GM12872 (cell line): ENCODE data around the gene EPHA5.

Experiments
- CTCF ChIP-seq: IDR thresholded peaks from 3 replicates; pipeline ENCODE4 v1.5.1; 2011; ENCODE audit warnings: low read depth, mild to moderate bottlenecking, low read length, moderate library complexity; ENCODE audit not compliant: insufficient read depth

The EPHA5 gene

GRCh38 chr4:65457011-65457410, 213.3 kb downstream of the EPHA5 start:
- TF ChIP-seq CTCF: no peak

DNA sequence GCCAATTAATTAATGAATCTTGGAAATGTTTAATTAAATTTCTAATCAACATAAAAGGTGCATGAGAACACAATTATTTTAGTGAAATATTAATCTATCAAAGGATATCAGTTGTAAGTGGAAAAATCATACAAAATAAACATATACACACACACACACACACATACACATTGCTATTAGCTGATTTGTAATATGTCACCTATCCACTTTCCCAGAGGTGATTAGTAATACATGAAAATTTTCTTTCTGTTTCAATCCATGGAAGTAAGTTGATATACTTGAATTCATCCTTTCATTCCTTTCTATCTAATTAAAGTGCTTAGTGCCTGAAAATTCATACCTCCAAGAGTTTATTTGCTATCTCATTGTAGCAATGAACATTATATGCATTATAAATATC, 213.7 kb downstream of the EPHA5 start:
- no peak for TF ChIP-seq CTCF

DNA sequence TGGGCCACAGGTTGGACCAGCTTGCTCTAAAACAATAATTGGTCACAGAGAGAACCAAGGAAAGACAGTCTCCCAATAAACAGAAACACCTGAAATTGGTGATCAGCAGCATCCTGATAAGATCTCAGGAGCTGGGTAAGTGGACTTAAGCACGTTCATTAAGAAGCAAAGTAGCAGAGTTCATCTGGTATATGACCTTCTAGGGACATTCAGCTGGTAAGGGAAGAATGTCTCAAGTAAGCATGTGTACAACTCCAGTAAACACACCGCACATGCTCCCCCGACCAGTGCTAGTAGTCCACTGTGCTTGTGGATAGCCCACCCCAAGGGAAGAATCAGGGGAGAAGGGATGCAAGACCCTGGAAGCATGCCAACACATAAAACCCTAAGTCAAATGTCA, 216.9 kb downstream of the EPHA5 start:
- no peak for TF ChIP-seq CTCF

DNA sequence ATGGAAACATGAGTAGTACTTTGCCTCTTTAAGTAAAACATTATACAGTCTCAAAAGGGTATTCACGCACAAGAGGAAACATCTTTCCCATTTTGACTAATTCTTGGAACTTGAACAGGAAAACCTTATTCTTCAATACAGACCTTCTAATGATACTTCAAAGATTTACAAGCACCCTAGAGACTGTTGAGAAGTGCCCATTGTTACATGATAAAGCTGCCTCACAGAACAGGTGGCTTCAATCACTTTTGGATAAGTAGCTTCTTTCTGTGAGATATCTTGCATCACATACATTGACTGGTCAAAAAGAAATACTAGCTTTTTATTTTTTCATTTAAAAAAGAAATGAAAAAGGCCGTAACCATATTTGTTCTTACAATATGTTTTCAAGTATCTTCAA, 219.4 kb downstream of the EPHA5 start:
- TF ChIP-seq CTCF: no peak

DNA sequence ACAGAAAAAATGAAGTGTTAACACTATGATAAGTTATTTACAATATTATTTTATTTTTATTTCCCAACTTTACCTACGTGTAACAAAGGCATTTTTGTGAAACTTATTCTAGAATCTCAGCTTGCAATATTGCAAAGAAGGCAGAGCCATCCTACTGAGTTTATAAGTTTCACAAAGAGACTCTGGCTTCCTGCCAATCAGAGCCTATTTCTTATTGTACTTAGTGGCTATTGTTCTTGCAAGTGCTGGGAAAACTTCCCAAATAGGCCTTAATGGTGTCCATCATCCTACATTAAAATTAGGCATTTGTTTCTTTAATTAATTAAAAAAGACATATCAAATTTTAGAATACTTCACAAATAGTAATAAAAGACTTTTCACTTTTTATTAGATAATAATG, 233.2 kb downstream of the EPHA5 start:
- TF ChIP-seq CTCF: no peak

- no peak for TF ChIP-seq CTCF
Measured at GRCh38 chr4:65422109-65422508, 248.2 kb downstream of the EPHA5 start.

GRCh38 chr4:65420036-65420435, 250.3 kb downstream of the EPHA5 start:
- no peak for TF ChIP-seq CTCF

- no peak for TF ChIP-seq CTCF
Measured at GRCh38 chr4:65416891-65417290, 253.4 kb downstream of the EPHA5 start.
